Large intestine (tissue), 3 donors: ENCODE data around the gene SEMA4D. TPM values are rescaled to one million over a fixed set of nuclear protein-coding genes. Genes with fewer than 3 reads are reported as not detected.

Source experiments
- DNase-seq, 2 donors: peaks; one replicate each; pipeline versions ENCODE4 v3.0.0 to v3.0.0-alpha.2; 2013
- H3K27ac ChIP-seq: one replicate; pipeline ENCODE4 v1.5.1; 2013; ENCODE audit warnings: low read length
- H3K27me3 ChIP-seq: 2 replicates; pipeline ENCODE4 v1.6.1; 2013; ENCODE audit warnings: low read length; ENCODE audit not compliant: control insufficient read depth, insufficient read depth
- H3K36me3 ChIP-seq: 2 replicates; pipeline ENCODE4 v1.6.1; 2013; ENCODE audit warnings: low read length; ENCODE audit not compliant: control insufficient read depth, insufficient read depth
- H3K4me1 ChIP-seq: one replicate; pipeline ENCODE4 v1.6.1; 2013; ENCODE audit warnings: low read length; ENCODE audit not compliant: control insufficient read depth, insufficient read depth
- H3K4me3 ChIP-seq: one replicate; pipeline ENCODE4 v1.5.1; 2013; ENCODE audit warnings: low read length
- H3K9me3 ChIP-seq: one replicate; pipeline ENCODE4 v1.6.1; 2013; ENCODE audit warnings: mild to moderate bottlenecking, low read depth, low read length, moderate library complexity; ENCODE audit not compliant: control insufficient read depth
- WGBS: methylation state at CpG from one replicate; pipeline ENCODE4 v1.1.5; 2013; ENCODE audit warnings: low lambda C conversion rate; ENCODE audit not compliant: insufficient coverage; 5-methylcytosine and 5-hydroxymethylcytosine counted together
- polyA plus RNA-seq: library from polyadenylated mRNA; unstranded; fragments of 120-200 nt; gene quantifications from one replicate; pipeline ENCODE4 v1.2.1, GENCODE V29; 2013

Gene SEMA4D
- polyA plus RNA-seq, 1 donor: 32.8 TPM

DNA sequence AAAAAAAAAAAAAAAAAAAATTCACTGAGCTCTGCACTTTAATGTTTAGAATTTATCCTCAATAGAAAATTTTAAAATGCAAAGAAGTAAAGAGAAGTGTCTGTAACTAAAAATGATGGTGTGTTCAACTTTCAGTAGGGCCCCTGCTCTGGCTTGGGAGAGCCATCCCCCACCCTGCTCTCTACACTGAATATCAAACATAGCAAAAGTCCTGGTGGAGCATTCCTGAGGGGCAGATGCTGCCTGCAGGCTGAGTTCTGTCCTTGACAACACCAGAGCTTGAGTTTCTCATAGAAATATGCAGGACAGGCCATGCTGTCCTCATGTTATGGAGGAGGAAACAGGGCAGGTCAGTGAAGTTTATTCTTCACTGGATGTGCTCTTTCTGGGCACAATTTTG lies 7.1 kb upstream of the SEMA4D start:
- Histone ChIP-seq H3K36me3 (no peaks in the 10 kb centered on the region), H3K4me1 (no peaks in the 10 kb centered on the region), H3K4me3 (no peak overlapping the region), H3K27ac (no peak overlapping the region), H3K27me3 (no peaks in the 10 kb centered on the region), H3K9me3 (no peaks in the 10 kb centered on the region)
- no peak for DNase-seq

DNA sequence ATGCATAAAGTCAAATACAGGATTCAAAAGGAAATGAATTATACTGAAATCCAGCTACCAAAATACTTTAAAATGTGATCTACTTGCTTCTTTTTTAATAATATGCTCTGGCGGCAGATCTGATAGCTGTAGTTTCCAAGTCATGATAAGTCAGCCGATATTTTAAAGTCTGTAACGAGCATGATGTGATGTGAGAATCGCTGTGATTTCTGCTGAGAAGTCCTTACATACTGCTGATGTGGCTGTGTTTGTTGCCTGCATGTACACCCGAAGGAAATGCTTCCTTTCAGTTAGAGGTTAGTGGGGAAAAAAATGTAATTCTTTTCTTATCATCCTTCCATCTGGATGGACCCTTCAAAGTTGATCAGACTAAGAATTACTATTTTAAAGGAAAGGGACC lies 4.8 kb upstream of the SEMA4D start:
- H3K9me3 ChIP-seq: no peaks in the 10 kb centered on the region
- no peak overlapping the region for H3K4me3 ChIP-seq
- DNase-seq: no peak
- no peaks in the 10 kb centered on the region for H3K27me3 ChIP-seq
- no peaks in the 10 kb centered on the region for H3K4me1 ChIP-seq
- WGBS: 33% methylated on average over 2 of the region's 5 CpGs
- no peak overlapping the region for H3K27ac ChIP-seq
- H3K36me3 ChIP-seq: no peaks in the 10 kb centered on the region

DNA sequence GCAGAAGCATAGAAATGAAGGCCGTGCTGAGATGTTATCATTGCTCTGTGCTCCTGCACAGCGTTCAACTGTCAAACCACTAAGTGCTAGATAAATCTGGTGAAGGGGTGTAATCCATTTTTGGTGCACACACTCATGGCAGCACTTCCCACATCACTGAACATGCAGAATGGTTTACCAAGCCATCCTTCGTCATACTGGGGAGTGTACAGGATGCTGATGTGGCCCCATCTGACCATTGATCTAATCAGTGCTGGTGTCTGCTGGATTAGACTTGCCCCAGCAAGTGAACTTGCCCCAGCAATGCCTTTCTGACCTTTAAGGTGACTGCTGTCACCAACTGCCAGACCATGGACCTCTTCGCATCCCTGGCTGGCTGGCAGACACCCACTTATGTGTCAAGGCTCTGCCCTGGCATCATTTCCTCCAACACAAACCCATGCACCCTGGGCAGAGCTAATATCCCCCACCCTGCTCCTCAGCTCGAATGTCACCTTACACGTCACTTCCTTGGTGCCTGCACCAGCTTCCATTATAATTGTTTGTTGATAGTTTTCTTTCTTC lies 4.2 kb upstream of the SEMA4D start:
- Histone ChIP-seq H3K27me3 (no peaks in the 10 kb centered on the region), H3K4me1 (no peaks in the 10 kb centered on the region), H3K9me3 (no peaks in the 10 kb centered on the region), H3K4me3 (no peak overlapping the region), H3K36me3 (no peaks in the 10 kb centered on the region), H3K27ac (no peak overlapping the region)
- 80% methylated on average over 1 of the region's 6 CpGs for WGBS
- DNase-seq: no peak

DNA sequence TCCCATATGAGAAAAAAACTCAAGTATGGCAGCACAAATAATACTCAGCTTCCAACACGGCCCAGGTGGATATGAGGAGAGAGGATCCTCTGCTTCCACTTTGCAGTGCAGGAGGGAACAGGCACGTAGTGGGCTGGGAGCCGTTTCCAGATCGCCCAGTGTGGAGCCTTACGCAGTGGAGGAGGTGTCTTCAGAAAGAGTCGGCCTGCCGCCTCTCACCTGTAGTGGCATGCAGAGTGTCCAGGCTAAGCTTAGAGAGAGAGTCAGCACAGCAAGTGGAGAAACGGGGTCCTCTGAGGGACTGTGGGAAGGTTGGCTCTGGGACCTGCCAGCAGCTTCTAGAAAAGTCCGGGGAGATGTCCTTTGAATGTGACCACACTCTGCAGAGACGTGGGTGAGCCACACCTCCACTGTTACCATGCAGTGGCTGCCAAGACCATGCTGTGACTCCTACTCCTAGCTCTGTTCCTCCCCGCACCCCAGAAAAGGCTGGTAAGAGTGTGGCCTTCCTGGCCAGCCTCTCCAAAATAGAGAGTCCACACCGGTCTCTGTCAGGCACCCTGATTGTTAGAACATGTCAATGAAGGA lies 3.5 kb upstream of the SEMA4D start:
- Histone ChIP-seq H3K27ac (no peak overlapping the region), H3K36me3 (no peaks in the 10 kb centered on the region), H3K4me1 (peaks cover 6% of the 10 kb centered on the region), H3K27me3 (no peaks in the 10 kb centered on the region), H3K9me3 (no peaks in the 10 kb centered on the region), H3K4me3 (no peak overlapping the region)
- WGBS: 80% methylated on average over 1 of the region's 12 CpGs
- DNase-seq: no peak

DNA sequence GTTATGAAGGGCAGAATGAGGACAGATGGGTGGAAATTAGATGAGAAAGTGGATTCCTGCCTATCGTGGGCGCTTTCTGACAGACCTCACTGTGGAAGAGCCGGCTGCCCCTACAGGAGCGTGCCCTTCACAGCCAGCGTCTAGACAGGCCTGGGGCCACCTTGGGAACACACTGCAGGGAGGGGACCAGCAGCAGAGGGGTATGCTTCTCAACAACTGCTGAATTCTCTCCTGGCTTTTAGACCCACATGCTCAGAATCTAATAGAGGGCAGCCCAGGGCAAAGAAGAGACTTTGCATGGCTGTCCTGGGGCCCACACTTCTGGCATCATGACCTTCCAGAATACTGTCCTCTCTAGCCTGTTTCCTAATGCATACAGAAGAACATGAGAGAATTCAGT lies 2.1 kb upstream of the SEMA4D start:
- no CpG with 5 or more reads among the region's 5 CpGs for WGBS
- H3K9me3 ChIP-seq: no peaks in the 10 kb centered on the region
- DNase-seq: no peak
- H3K27ac ChIP-seq: no peak overlapping the region
- no peaks in the 10 kb centered on the region for H3K27me3 ChIP-seq
- peaks cover 14% of the 10 kb centered on the region for H3K4me1 ChIP-seq
- no peak overlapping the region for H3K4me3 ChIP-seq
- no peaks in the 10 kb centered on the region for H3K36me3 ChIP-seq

DNA sequence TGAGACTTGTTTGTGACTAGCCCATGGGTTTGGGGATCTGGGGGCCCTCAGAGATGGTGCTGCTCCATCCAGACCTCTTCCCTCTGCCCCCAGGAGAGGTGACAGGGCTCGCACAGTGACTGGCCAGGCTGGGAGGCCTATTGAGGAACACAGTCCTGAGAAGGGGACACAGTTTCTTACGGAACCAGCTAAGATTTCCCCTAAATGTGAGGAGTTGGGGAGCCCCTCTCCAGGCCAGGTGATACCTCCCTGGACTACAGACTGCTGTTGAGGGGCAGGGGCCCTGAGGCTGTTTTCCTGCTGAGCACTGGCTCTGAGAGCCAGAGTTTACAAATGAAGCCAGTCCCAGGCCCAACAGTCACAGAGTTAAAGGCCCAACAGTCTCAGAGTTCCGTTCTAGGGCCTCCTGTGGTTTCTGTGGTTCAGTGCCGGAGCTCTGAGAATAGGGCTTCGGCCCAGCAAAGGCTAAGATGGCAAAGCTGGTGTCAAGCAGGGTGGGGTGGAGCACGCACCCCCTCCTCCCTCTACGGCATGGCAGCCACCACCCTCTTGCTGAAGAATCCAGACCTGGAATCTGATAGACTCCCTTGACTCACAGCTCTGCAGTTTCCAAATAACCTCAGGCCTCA lies 1.1 kb upstream of the SEMA4D start:
- DNase-seq: no peak
- WGBS: no CpG with 5 or more reads among the region's 7 CpGs
- Histone ChIP-seq H3K36me3 (no peaks in the 10 kb centered on the region), H3K4me1 (peaks cover 15% of the 10 kb centered on the region), H3K9me3 (no peaks in the 10 kb centered on the region), H3K27ac (no peak overlapping the region), H3K27me3 (no peaks in the 10 kb centered on the region), H3K4me3 (no peak overlapping the region)

DNA sequence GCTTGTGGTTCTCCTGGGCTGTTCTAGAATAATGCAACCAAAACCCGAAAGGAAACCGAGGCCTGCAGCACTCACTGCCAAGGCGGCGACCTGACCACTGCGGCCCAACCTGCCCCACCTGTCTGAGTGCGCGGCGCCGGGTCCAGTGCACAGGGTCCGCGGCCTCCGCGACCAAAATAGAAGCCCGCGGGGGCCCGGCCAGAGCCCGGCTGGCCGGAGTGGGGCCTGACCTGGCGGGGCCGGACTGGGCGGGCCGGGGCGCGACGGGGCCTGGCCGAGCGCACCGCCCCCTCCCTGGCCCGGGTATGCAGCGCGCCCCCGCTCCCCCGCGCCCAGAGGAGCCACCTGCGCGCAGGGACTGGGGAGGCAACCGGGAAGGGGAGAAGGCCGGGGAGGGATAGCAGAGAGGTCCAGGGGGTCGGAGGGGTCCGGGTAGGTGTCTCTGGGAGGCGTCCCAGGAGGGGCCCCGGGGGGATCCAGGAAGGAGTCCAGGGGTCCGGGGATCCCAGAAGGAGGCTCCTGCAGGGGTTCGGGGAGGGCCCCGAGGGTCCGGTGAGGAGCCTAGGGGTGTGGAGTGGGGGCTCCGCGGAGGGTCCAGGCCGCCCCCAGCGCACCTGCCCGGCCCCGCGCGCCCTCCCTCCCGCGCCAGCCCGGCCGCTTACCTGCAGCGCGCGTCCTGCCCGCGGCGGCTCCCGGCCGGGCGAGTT lies 503 bp downstream of the SEMA4D start:
- no peaks in the 10 kb centered on the region for H3K9me3 ChIP-seq
- WGBS: no CpG with 5 or more reads among the region's 67 CpGs
- peak overlapping the region; percentile 38 for H3K27ac ChIP-seq
- peak in 1 of 2 donors; percentile 34 for DNase-seq
- H3K36me3 ChIP-seq: no peaks in the 10 kb centered on the region
- H3K4me1 ChIP-seq: peaks cover 15% of the 10 kb centered on the region
- peak overlapping the region; percentile 78 for H3K4me3 ChIP-seq
- no peaks in the 10 kb centered on the region for H3K27me3 ChIP-seq

DNA sequence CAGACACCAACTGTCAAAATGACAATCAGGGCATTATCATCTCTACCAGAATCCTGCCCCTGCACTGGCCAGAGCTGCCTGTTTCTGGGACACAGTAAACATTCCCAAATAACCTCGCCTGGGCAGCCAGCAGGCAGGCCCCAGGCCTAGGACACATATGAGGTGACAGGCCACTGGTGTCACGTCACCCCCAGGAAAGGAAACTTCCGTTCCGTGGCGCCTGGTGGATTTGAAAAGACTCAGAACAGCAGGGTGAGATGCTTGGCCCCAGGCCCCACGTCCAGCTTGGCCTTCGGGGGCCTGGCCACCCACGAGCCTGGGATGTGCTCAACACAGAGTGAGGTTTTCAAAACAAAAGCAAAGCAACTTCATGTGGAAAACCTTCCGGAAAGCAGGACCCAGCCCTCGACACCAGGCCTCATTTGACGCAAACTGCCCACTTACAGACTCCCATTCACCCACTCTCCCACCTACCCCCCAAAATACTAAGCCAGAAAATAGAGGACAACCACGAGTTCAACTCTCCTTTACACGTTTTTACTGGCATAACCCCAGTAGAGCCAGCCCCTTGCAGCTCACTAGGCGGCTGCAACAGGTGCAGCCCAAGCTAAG lies 1.2 kb downstream of the SEMA4D start:
- Histone ChIP-seq H3K27me3 (no peaks in the 10 kb centered on the region), H3K4me3 (peak overlapping the region; percentile 78), H3K36me3 (no peaks in the 10 kb centered on the region), H3K9me3 (no peaks in the 10 kb centered on the region), H3K27ac (peak overlapping the region; percentile 38), H3K4me1 (peaks cover 15% of the 10 kb centered on the region)
- DNase-seq: no peak
- WGBS: no CpG with 5 or more reads among the region's 14 CpGs

DNA sequence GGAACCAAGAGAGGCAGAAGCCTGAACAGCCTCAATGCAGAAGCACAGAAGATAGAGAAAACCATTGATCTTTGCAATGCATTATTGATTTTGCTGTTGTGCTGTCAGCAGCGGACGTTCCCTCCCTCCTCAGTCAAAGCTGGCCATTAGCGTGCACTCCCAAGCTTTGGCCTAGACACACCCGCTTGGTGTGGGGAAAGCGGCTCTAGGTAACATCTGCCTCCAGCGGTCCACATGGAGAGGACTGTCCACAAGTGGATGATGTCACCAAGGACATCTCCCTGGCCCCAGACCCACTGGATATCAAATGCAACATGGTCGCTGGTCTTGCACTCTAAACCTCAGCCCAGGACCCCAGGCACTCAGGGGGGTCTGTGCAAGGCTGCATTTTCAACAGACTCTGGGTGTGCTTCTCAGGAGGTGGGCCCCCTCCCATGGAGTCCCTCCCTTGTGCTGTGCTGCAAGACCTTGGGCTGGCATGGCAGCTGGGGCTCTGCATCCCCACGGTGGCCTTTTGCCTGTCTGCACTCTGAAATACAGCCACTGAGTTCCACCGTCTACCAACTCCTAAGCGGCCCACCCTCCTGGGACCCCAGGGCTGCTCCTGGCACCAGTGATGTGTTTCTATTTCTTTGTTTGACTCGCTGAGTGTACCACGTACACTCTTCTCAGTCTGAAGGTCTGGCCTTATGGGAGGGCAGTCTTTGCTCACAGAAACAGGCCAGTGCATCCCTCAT lies 1.9 kb downstream of the SEMA4D start:
- H3K27ac ChIP-seq: peak overlapping the region; percentile 38
- peaks cover 15% of the 10 kb centered on the region for H3K4me1 ChIP-seq
- WGBS: no CpG with 5 or more reads among the region's 12 CpGs
- no peak for DNase-seq
- no peaks in the 10 kb centered on the region for H3K36me3 ChIP-seq
- H3K4me3 ChIP-seq: peak overlapping the region; percentile 78
- no peaks in the 10 kb centered on the region for H3K27me3 ChIP-seq
- H3K9me3 ChIP-seq: no peaks in the 10 kb centered on the region

DNA sequence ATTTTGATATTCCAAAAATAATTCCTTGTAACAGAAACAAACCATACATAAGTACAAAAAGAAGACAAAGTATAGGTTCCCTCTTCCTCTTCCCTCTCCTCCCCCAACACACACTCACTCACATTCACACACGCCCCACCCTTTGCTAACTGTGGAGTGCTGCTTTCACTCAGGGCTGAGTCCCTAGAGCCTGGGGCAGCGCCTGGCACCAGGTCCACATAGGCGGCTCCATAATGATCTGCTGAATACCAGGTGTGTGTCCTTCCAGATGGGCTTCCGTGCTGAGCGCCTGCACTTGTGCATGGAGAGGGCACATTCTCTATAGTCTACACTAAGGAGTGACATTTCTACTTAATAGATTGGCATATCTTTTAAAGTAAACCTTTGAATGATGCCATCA lies 3.7 kb downstream of the SEMA4D start:
- no CpG with 5 or more reads among the region's 5 CpGs for WGBS
- no peak for DNase-seq

More for the DNA sequence above, 3.7 kb downstream of the SEMA4D start:
- peaks cover 15% of the 10 kb centered on the region for H3K4me1 ChIP-seq
- no peak overlapping the region for H3K4me3 ChIP-seq
- no peak overlapping the region for H3K27ac ChIP-seq
- H3K9me3 ChIP-seq: no peaks in the 10 kb centered on the region
- H3K36me3 ChIP-seq: no peaks in the 10 kb centered on the region
- H3K27me3 ChIP-seq: no peaks in the 10 kb centered on the region
